Subcutaneous adipose tissue (tissue), 4 donors: Measurements from ENCODE around the gene SORBS1. TPM values are rescaled to one million over a fixed set of nuclear protein-coding genes. Genes with fewer than 3 reads are reported as not detected.

ENCODE experiments used
- total RNA-seq, 4 donors: library from RNA; depleted of rRNA; stranded (reverse); fragments of >200 nt; gene quantifications; one replicate each; pipeline ENCODE4 v1.1.0, GENCODE V29; 2016
- TF ChIP-seq, protein P1 (sequence below): fragments of 450-650 bp; IDR thresholded peaks from one replicate; pipeline ENCODE4 v1.5.1; 2016; ENCODE audit warnings: low read depth, mild to moderate bottlenecking, control low read depth, antibody characterized with exemption, moderate library complexity

SORBS1 gene
- total RNA-seq, 4 donors from 2014 or later, result 460 to 715 (median 623) TPM

DNA sequence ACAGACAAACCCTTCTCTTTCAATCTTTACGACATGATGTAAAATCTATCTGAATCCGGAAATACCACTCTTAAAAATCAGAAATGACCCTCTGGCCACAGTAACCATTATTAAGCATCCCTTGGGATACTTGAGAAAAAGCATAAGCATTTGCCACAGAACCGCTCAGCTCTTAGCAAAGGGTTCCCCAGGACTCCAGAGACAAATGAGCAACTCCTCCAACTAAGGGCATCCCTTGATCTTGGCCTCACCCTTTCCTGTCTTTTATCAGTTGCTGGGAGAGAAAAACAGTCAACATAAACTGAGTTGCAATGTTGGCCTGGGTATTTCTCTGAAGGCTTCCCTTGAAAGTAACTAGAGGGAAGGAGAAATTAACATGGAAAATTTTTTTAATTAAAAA, 273.9 kb downstream of the SORBS1 start:
- TF ChIP-seq, protein P1, sequence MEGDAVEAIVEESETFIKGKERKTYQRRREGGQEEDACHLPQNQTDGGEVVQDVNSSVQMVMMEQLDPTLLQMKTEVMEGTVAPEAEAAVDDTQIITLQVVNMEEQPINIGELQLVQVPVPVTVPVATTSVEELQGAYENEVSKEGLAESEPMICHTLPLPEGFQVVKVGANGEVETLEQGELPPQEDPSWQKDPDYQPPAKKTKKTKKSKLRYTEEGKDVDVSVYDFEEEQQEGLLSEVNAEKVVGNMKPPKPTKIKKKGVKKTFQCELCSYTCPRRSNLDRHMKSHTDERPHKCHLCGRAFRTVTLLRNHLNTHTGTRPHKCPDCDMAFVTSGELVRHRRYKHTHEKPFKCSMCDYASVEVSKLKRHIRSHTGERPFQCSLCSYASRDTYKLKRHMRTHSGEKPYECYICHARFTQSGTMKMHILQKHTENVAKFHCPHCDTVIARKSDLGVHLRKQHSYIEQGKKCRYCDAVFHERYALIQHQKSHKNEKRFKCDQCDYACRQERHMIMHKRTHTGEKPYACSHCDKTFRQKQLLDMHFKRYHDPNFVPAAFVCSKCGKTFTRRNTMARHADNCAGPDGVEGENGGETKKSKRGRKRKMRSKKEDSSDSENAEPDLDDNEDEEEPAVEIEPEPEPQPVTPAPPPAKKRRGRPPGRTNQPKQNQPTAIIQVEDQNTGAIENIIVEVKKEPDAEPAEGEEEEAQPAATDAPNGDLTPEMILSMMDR, result no peak

DNA sequence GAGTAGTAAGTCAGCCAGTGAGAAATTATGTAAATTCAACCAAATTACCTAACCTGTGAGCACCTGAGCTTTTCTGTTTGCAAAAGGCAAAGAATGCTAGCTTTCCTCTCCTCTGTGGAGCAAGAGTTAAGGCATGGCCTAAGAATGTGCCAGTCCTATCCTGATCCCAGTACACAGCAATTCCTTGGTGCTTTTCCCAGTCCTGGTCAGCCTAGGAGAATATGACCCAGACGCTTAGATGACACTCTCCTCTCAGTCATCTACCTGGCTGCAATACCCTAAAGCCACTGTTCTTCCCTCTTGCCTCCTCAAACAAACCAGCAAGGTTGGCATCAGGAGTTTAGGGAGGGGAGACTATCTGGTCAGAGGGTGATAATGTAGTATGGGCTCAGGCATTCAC, 274.5 kb downstream of the SORBS1 start:
- TF ChIP-seq, protein P1, result no peak

DNA sequence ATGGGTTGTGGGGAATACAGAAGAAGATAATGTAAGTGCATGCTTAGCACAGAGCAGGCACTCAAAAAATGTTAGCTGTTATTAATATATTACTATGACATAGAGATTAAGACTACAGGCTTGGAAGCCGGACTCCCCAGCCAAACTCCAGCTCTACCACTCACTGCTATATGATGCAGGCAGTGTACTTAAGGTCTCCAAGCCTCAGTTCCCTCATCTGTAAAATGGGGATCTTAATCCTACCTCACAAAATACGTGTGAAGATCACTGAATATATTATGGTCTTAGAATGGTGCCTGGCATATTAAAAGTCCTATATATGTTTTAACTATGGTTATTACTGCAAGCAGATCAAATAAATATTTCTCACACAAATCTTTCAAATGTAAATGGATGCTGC, 275.6 kb downstream of the SORBS1 start:
- TF ChIP-seq, protein P1, result no peak

DNA sequence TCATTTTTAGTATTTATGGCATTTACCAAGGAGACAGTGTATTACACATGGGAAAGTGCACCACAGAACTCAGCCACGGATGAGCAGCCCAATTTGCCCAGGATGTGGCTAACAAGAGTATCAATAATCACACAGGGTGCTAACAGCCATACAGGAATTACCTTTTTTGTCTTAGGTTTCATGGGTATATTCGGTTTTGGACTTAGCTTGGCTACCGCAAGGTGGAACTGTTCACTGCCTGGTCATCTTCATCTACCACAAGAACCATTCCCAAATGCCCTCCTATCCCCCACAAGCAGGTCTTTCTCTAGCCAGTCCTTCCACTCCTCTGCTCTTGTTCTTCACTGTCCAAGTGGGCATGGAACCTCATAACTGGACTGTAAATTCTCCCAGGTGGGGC, 276.4 kb downstream of the SORBS1 start:
- TF ChIP-seq, protein P1, result no peak

DNA sequence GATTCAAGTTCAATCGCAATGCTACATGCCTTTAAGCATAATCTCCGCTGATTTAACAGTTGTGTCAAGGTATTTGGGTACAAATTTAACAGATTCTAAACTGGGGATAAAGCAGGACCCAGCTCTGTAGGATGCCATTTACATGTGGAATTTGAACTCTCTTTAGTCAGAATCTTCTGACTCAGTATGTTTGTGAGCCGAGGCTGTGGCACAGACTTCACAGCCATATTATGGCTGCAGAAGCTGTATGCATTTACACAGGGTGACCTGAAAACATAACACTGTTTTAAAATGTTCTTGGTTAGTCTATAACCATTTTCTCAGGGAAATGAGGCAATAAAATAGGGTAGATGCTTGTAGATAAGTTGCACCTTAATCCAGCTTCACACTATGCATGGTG, 279.1 kb downstream of the SORBS1 start:
- TF ChIP-seq, protein P1, result no peak

DNA sequence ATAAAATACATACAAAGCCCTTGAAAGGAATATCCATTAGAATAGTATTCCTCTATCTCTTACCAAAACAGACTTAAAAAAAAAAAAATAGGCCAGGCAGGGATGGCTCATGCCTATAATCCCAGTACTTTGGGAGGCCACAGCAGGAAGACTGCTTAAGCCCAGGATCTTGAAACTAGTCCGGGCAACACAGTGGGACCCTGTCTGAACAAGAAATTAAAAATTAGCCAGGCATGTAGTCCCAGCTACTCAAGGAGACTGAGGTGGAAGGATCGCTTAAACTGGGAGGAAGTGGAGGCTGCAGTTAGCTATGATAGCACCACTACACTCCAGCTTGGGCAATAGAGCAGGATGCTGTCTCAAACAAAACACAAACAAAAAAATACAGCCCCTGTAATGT, 280.0 kb downstream of the SORBS1 start:
- TF ChIP-seq, protein P1, result no peak

DNA sequence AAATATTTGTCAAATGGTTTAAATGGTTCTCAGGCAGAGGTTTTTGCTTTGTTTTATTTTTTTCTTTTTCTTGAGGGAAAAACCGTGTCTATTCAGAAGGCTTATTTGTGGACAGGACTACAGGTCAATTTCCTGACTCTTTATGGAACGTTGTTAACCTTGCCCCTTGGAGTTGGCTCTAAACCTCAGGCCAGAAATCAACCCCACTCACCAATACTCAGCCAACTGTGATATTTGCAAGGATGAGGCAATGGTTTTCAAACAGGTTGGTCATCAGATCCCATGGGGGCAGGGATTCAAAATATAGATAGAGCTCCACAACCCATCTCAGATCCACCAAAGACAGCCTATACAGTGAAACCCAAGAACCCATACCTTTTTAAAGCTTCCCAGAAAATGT, 280.5 kb downstream of the SORBS1 start:
- TF ChIP-seq, protein P1, result no peak
